IMR-90 (cell line): Measurements from ENCODE around the gene ZBTB46.

ENCODE experiments used
- POLR2A ChIP-seq: IDR thresholded peaks from 2 replicates; pipeline ENCODE4 v1.6.1; 2012; ENCODE audit warnings: mild to moderate bottlenecking, low read depth, low read length
- RAD21 ChIP-seq: IDR thresholded peaks from 2 replicates; pipeline ENCODE4 v1.6.1; 2012; ENCODE audit warnings: low read length, improper control_type of control experiment
- RCOR1 ChIP-seq: IDR thresholded peaks from 2 replicates; pipeline ENCODE4 v1.6.1; 2012; ENCODE audit warnings: mild to moderate bottlenecking, low read length, improper control_type of control experiment; ENCODE audit not compliant: insufficient replicate concordance
- SMC3 ChIP-seq: fragments of 150-350 bp; IDR thresholded peaks from 2 replicates; pipeline ENCODE4 v1.6.1; 2016; ENCODE audit warnings: low read depth, mild to moderate bottlenecking, antibody characterized with exemption, low read length, moderate library complexity
- TF ChIP-seq, protein P1 (sequence below): conservative IDR thresholded peaks from 2 replicates; pipeline ENCODE4 v1.5.1; 2012; ENCODE audit warnings: mild to moderate bottlenecking, low read depth, low read length, improper control_type of control experiment
- TF ChIP-seq, protein P2 (sequence below): fragments of 150-350 bp; IDR thresholded peaks from 2 replicates; pipeline ENCODE4 v1.6.1; 2017; ENCODE audit warnings: mild to moderate bottlenecking, antibody characterized with exemption, low read length, low read depth

DNA sequence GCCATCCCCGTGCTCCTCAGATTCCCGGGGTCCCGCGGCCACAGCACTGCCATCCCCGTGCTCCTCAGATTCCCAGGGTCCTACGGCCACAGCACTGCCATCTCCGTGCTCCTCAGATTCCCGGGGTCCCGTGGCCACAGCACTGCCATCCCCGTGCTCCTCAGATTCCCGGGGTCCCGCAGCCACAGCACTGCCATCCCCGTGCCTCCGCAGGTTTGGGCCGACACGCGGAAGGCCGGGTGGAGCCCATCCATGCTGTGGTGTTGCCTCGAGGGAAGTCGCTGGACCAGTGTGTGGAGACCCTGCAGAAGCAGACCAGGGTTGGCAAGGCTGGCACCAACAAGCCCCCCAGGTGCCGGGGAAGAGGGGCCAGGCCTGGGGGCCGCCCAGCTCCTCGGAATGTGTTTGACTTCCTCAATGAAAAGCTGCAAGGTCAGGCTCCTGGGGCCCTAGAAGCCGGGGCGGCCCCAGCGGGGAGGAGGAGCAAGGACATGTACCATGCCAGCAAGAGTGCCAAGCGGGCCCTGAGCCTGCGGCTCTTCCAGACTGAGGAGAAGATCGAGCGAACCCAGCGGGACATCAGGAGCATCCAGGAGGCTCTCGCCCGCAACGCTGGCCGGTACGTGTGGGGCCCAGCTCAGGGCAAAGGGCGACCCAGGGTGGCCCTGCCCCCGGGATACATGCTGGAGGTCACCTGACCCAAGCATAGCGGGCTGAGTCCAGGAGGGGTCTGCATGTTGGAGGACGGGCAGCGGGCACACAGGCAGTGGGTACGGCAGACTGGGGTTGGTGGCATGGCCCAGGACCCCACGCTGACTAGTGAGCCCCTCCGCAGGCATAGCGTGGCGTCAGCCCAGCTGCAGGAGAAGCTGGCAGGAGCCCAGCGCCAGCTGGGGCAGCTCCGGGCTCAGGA is 95.9 kb downstream of the ZBTB46 start:
- TF ChIP-seq, protein P1, sequence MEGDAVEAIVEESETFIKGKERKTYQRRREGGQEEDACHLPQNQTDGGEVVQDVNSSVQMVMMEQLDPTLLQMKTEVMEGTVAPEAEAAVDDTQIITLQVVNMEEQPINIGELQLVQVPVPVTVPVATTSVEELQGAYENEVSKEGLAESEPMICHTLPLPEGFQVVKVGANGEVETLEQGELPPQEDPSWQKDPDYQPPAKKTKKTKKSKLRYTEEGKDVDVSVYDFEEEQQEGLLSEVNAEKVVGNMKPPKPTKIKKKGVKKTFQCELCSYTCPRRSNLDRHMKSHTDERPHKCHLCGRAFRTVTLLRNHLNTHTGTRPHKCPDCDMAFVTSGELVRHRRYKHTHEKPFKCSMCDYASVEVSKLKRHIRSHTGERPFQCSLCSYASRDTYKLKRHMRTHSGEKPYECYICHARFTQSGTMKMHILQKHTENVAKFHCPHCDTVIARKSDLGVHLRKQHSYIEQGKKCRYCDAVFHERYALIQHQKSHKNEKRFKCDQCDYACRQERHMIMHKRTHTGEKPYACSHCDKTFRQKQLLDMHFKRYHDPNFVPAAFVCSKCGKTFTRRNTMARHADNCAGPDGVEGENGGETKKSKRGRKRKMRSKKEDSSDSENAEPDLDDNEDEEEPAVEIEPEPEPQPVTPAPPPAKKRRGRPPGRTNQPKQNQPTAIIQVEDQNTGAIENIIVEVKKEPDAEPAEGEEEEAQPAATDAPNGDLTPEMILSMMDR = no peak
- TF ChIP-seq SMC3 (no peak), POLR2A (no peak), RAD21 (no peak), RCOR1 (no peak)
- TF ChIP-seq, protein P2, sequence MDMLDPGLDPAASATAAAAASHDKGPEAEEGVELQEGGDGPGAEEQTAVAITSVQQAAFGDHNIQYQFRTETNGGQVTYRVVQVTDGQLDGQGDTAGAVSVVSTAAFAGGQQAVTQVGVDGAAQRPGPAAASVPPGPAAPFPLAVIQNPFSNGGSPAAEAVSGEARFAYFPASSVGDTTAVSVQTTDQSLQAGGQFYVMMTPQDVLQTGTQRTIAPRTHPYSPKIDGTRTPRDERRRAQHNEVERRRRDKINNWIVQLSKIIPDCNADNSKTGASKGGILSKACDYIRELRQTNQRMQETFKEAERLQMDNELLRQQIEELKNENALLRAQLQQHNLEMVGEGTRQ = no peak
